Measurements from ENCODE around the gene XRCC4.

GRCh38 chr5:83204651-83205050, 127.3 kb downstream of the XRCC4 start:
- no peak for TF ChIP-seq PKNOX1 (IDR thresholded peaks at IDR 0.05)
- no peak for TF ChIP-seq TARDBP (IDR thresholded peaks at IDR 0.05)
- TF ChIP-seq ELF4 (IDR thresholded peaks at IDR 0.05), result no peak
- TF ChIP-seq HDGF (IDR thresholded peaks at IDR 0.05; ENCODE audit: borderline replicate concordance), result no peak
- no peak for TF ChIP-seq BHLHE40 (IDR thresholded peaks at IDR 0.05; ENCODE audit: borderline replicate concordance)
- no peak for TF ChIP-seq FOXM1 (IDR thresholded peaks at IDR 0.05; ENCODE audit: borderline replicate concordance)
- TF ChIP-seq SP1 (IDR thresholded peaks at IDR 0.05), result no peak
- no peak for TF ChIP-seq ZNF384 (IDR thresholded peaks at IDR 0.05)
